GM18526 (cell line): ENCODE results near the gene XRCC5.

ENCODE experiments used
- POLR2A ChIP-seq: IDR thresholded peaks from 3 replicates; pipeline ENCODE4 v1.6.1; 2011; ENCODE audit not compliant: insufficient read length; ENCODE audit errors: extremely low read depth

The XRCC5 gene

DNA sequence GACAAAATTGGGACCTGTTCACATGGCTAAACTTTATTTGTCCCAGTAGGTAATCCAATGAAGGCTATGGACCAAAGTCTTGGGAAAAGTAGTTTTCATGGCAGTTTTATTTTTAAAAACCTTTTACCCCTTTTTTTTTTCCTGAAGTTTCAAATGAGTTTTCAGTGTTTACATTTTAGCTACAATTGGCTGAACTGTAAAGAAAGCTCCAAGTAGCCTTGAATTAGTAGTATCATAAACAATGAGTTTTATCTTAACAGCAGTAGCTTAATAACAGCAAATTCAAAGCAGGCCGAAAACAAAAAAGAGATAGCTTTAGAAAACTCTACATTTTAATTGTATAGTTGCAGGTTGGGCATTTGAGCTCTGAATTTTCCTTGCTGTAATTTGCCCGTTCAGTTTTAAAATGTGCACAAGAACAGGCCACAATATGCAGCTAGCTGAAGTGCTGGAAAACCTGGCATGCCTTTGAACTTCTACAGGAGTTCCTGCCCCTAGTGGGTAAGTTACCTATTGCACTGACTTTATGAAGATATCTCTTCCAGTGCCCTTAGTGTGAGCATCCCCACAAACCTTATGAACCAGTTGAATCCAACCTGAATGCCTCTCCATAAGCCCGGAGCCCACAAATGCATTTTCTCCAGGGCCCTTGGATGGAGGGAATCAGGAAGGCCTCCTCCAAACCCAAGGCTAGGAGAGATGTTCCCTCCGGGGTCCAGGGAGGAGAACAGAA, 106.7 kb downstream of the XRCC5 start:
- no peak for TF ChIP-seq POLR2A

DNA sequence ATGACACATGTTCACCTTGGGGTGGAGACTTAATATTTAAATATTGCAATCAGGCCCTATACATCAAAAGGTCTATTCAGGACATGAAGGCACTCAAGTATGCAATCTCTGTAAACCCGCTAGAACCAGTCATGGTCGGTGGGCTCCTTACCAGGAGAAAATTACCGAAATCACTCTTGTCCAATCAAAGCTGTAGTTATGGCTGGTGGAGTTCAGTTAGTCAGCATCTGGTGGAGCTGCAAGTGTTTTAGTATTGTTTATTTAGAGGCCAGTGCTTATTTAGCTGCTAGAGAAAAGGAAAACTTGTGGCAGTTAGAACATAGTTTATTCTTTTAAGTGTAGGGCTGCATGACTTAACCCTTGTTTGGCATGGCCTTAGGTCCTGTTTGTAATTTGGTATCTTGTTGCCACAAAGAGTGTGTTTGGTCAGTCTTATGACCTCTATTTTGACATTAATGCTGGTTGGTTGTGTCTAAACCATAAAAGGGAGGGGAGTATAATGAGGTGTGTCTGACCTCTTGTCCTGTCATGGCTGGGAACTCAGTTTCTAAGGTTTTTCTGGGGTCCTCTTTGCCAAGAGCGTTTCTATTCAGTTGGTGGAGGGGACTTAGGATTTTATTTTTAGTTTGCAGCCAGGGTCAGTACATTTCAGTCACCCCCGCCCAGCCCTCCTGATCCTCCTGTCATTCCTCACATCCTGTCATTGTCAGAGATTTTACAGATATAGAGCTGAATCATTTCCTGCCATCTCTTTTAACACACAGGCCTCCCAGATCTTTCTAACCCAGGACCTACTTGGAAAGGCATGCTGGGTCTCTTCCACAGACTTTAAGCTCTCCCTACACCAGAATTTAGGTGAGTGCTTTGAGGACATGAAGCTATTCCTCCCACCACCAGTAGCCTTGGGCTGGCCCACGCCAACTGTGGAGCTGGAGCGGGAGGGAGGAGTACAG, 108.1 kb downstream of the XRCC5 start:
- TF ChIP-seq POLR2A, result no peak

DNA sequence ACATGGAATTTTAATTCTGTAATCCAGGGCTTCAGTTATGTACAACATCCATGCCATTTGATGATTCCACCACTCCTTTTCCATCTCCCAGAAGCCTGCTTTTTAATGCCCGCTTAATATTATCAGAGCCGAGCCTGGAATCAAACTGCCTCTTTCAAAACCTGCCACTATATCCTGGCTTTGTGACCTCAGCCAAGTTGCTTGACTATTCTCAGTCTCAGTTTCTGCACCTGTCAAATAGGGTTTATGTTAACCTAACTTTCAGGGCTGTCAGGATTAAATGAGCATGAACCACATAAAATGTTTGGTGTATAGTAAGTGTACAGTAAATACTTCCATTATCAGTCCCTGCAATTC, 108.7 kb downstream of the XRCC5 start:
- no peak for TF ChIP-seq POLR2A

DNA sequence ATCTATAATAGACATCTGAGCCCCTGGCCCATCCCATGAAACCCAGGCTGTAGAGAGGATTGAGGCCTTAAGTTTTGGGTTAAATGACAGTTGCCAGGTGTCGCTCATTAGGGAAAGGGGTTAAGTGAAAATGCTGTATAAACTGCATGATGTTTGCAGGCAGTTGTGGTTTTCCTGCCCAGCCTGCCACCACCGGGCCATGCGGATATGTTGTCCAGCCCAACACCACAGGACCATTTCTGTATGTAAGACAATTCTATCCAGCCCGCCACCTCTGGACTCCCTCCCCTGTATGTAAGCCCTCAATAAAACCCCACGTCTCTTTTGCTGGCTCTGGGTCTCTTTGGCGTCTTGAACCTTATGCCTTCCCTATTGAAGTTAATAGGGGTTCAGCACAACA, 110.7 kb downstream of the XRCC5 start:
- no peak for TF ChIP-seq POLR2A

DNA sequence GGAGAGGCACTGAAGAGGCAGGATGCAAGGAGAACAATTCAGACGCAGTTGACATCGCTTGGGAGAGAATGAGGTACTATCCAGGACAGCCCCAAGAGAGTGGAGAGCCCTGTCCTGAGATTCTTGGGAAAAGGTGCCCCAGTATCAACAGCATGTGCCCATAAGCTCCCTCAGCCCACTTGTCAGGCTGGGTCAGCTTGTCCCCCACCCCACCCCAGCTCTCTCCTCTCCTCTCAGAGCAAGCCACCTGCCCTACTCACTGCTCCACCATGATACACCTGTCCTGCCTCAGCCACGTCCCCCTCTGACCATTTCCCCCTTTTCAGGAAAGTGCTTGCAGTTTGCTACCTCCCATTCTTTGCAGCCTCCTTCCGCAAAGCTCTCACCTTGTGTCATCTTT, 111.8 kb downstream of the XRCC5 start:
- TF ChIP-seq POLR2A, result no peak

- no peak for TF ChIP-seq POLR2A
Measured at GRCh38 chr2:216221811-216222210, 112.7 kb downstream of the XRCC5 start.

DNA sequence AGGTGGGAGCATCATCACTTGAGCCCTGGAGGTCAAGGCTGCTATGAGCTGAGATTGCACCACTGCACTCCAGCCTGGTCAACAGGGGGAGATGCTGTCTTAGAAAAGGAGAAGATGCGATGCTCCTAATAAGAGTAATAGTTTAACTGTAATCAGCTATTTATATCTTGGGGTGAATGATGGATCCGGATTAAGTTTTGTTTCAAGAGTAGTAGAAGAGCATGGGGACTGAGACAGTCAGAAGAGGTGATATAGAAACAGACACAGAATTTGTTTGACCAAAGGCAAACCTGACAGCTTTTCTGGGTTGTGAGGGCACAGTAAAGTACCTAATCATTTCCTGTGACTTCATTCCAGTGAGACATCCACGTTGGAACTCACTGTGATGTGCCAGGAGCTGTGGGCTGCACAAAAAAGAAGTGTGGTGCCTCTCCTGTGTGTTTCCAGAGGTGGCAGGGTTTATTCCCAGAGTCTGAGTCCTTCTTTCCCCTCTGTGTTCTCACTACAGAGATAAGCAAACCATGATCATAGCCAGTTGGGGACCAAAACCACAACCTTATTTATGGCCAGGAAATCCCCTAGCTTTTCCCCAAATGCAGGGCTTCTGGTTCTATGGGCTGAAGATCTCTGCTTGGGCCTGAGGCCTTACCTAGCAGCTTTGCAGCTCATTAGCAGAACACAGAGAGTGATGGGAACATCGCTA, 113.7 kb downstream of the XRCC5 start:
- TF ChIP-seq POLR2A, result no peak

DNA sequence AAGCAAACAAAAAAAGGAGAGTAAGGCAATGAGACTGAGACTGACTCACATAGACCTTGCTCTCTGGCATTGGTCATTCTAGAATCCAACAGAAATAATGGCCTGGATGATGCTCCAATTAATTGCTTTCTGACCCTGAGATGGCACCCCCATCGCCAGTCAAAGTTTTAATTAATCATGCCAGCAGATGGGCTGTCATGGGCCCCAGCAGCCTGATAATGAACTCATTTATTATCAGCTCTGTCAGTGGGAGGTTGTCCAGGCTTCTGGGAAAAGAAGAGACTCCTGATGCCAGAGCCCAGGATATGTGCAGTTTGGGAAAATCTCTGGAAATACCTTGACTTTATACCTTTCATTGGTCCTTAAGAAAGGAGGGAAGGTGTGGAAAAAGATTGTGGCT, 115.2 kb downstream of the XRCC5 start:
- no peak for TF ChIP-seq POLR2A

DNA sequence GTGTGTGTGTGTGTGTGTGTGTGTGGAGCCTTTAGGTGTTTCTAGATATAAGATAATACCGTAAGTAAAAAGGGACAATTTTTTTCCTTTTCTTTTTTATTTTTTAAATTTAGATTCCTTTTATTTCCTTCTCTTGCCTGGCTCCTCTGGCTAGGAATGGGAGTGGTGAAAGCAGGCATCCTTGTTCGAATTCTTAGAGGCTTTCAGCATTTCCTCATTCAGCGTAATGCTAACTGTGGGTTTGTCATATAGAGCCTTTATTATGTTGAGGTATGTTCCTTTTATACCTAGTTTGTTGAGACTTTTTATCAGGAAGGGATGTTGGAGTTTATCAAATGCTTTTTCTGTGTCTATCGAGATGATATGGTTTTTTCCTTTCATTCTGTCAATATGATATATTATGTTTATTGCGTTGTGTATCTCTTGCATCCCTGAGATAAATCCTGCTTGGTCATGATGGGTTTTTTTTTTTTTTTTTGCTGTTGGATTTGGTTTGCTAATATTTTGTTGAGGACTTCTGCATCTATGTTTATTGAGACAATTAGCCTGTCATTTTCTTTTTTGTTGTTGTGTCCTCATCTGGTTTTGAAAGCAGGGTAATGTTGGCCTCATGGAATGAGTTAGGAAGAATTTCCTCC, 120.2 kb downstream of the XRCC5 start:
- no peak for TF ChIP-seq POLR2A

DNA sequence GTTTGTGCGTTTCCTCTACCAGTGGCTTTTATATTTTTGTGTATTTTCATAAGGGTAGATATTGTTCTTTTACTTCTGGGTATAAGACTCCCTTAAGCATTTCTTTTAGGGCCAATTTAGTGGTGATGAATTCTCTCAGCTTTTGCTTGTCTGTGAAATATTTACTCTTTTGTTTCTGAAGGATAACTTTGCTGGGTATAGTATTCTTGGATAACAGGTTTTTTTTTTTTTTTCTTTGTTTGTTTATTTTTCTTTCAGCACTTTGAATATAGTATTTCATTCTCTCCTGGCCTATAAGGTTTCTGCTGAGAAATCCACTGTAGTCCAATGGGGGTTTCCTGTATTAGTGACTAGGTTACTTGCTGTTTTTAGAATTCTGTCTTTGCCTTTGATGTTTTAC, 122.7 kb downstream of the XRCC5 start:
- TF ChIP-seq POLR2A, result no peak

DNA sequence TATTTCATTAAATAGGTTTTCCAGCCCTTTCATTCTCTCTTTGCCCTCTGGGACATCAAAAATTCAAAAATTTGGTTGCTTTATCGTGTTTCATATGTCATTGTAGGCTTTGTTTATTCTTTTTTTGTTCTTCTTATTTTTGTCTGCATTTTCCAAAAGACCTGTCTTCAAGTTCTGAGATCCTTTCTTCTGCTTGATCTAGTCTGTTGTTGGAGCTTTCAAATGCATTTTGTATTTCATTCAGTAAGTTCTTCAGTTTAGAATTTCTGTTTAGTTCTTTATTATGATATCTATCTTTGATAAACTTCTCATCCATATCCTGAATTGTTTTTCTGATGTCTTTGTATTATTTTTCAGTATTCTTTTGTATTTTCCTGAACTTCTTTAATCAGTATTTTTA, 123.6 kb downstream of the XRCC5 start:
- TF ChIP-seq POLR2A, result no peak

DNA sequence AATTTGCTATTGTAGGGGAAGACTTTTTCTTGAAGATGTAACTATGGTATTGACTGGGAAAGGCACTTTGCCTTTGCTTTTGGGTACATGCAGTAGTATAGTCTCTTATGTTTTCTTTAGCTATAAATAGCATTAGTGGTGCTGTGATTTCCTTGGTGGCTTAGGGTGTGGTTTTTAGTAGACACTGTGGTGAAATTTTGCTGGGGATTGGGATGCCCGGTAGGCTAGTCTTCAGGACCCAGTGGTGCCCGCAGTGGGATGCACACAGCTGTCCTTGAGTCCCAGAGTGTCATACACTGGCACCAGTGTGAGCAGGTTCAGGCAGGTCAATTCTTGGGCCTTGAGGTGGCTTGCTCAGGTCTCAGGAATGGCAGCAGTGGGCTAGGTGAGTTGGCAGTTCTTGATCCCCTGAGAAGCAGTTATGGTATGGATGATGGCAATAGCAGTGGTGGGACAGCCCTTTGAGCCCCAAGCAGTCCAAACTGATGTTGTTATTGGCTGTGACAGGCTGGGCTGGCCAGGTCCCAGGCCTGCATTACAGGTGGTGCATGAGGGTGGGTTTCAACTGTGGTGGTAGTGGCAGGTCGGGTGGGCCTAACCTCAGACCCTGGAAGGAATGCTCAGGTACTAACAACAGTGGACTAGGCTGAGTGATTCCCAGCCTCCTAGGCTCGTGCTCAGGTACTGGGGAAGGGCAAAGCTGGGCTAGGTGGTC, 124.3 kb downstream of the XRCC5 start:
- TF ChIP-seq POLR2A, result no peak

DNA sequence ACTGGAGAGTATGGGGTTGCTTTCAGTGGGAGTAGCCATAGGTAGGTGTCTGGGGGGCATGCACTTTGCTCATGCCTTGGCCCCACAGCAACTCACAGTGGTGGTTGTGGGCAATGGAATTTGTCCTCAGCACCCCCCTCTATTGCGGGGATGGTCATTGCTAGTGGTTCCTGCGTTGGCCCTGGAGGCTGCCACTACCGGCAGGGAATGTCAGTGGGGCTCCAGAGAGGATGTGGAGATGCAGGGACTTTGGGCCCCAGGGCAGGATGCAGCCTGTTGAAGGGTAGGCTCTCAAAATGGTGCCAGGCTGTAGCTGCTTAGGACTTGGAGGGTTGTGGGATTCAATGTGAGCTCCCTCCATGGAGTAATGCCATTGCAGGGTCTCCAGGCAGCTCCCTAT, 125.0 kb downstream of the XRCC5 start:
- no peak for TF ChIP-seq POLR2A

- no peak for TF ChIP-seq POLR2A
Measured at GRCh38 chr2:216235462-216235861, 126.3 kb downstream of the XRCC5 start.

DNA sequence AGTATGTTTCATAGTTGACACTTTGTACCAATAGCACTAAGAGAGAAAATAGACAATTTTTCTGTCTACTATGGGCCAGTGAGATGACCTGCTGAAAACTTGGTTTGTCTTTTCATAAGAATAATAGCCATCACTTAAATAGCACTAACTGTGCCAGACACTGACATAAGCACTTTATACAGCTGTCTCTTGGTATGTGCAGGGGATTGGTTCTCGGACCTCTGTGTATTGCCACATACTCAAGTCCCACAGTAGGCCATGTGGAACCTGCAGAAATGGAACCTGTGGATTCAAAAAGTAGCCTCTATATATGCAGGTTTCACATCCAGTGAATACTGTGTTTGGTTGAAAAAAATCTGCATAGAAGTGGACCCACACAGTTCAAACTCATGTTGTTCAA, 126.7 kb downstream of the XRCC5 start:
- TF ChIP-seq POLR2A, result no peak

GRCh38 chr2:216236486-216236885, 127.3 kb downstream of the XRCC5 start:
- no peak for TF ChIP-seq POLR2A
